Ovary (tissue), 3 donors: Measurements from ENCODE around the gene B4GALNT4.

Experiments
- POLR2A ChIP-seq: fragments of 450-650 bp; IDR thresholded peaks from one replicate; pipeline ENCODE4 v1.6.1; 2017; ENCODE audit warnings: antibody characterized with exemption, mild to moderate bottlenecking, moderate library complexity
- TF ChIP-seq, protein P1 (sequence below), 3 donors: fragments of 450-650 bp in 2 of 3; fragments of 200-600 bp in 1 of 3; IDR thresholded peaks; one replicate each; pipeline versions ENCODE4 v1.5.1 to v1.8.0; 2016 to 2022; ENCODE audit warnings: antibody characterized with exemption in 3 of 3, mild to moderate bottlenecking in 1 of 3
- donor health status: DM: no; HTN: no; CAD: no.

DNA sequence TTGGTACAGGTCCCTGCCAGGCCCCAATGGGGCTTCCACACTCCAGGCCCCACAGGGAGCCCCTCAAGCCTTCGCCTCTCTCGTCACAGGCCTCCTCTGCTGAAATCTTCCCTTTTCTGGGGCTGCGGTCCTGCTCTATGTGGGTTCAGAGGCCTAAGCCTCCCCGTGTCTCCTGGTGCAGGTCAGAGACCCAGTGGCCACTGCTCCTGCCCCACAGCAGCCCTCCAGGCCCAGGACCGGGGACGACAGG is 42.8 kb upstream of the B4GALNT4 start:
- no peak for TF ChIP-seq POLR2A
- TF ChIP-seq, protein P1, sequence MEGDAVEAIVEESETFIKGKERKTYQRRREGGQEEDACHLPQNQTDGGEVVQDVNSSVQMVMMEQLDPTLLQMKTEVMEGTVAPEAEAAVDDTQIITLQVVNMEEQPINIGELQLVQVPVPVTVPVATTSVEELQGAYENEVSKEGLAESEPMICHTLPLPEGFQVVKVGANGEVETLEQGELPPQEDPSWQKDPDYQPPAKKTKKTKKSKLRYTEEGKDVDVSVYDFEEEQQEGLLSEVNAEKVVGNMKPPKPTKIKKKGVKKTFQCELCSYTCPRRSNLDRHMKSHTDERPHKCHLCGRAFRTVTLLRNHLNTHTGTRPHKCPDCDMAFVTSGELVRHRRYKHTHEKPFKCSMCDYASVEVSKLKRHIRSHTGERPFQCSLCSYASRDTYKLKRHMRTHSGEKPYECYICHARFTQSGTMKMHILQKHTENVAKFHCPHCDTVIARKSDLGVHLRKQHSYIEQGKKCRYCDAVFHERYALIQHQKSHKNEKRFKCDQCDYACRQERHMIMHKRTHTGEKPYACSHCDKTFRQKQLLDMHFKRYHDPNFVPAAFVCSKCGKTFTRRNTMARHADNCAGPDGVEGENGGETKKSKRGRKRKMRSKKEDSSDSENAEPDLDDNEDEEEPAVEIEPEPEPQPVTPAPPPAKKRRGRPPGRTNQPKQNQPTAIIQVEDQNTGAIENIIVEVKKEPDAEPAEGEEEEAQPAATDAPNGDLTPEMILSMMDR (IDR thresholded peaks at IDR 0.05): no peak
